IMR-90 (cell line): ENCODE measurements around the gene PAK6. TPM values are rescaled to one million over a fixed set of nuclear protein-coding genes. Genes with fewer than 3 reads are reported as not detected.

Experiments
- ATAC-seq: fragments of 200-7000 bp; cut with Tn5 transposase; 2 replicates; pipeline ENCODE4 v1.9.1; 2020; ENCODE audit warnings: low read depth, mild to moderate bottlenecking, moderate library complexity
- BruUV-seq: library from RNA; stranded (reverse); fragments of 400-500 nt; replicated peaks from 2 replicates; lab custom pipeline; 2021; lab: Mats Ljungman, UMichigan
- CTCF ChIA-PET: fragments of 300-600 bp; formaldehyde crosslinking; extraction: SDS; loops from one replicate; lab custom pipeline; 2021; ENCODE audit warnings: antibody characterized with exemption; lab: Yijun Ruan, JAX
- POLR2A ChIA-PET: fragments of 300-600 bp; sonication (Branson Sonifier 250); formaldehyde crosslinking; loops from one replicate; lab custom pipeline; 2022; ENCODE audit warnings: antibody characterized with exemption; ENCODE audit not compliant: unreplicated experiment; lab: Charles Lee
- DNase-seq: peaks from one replicate; pipeline ENCODE4 v3.0.0; 2013
- H2AFZ ChIP-seq: replicated peaks from 2 replicates; pipeline ENCODE3; 2013; ENCODE audit warnings: low read length, mild to moderate bottlenecking; ENCODE audit not compliant: poor library complexity
- H2AK5ac ChIP-seq: 2 replicates; pipeline ENCODE4 v1.6.1; 2013; ENCODE audit warnings: low read depth, low read length, inconsistent platforms
- H2AK9ac ChIP-seq: replicated peaks from 2 replicates; pipeline ENCODE3; 2013; ENCODE audit warnings: mild to moderate bottlenecking, low read depth, low read length, moderate library complexity; ENCODE audit not compliant: poor library complexity
- H2BK120ac ChIP-seq: 2 replicates; pipeline ENCODE4 v1.6.1; 2013; ENCODE audit warnings: low read depth, low read length, inconsistent platforms
- H2BK15ac ChIP-seq: 3 replicates; pipeline ENCODE4 v1.6.1; 2013; ENCODE audit warnings: low read depth, low read length, inconsistent platforms
- H2BK20ac ChIP-seq: 2 replicates; pipeline ENCODE4 v1.6.1; 2013; ENCODE audit warnings: low read depth, mild to moderate bottlenecking, inconsistent platforms, low read length, moderate library complexity
- H2BK5ac ChIP-seq: 2 replicates; pipeline ENCODE4 v1.6.1; 2013; ENCODE audit warnings: mild to moderate bottlenecking, low read depth, low read length, inconsistent platforms; ENCODE audit not compliant: poor library complexity, severe bottlenecking
- H3K14ac ChIP-seq: replicated peaks from 2 replicates; pipeline ENCODE4 v1.6.1; 2013; ENCODE audit warnings: low read depth, low read length, inconsistent platforms
- H3K18ac ChIP-seq: 2 replicates; pipeline ENCODE4 v1.6.1; 2013; ENCODE audit warnings: low read depth, low read length, control low read depth
- H3K23ac ChIP-seq: 2 replicates; pipeline ENCODE4 v1.6.1; 2013; ENCODE audit warnings: low read depth, low read length, inconsistent platforms
- H3K27ac ChIP-seq: 2 replicates; pipeline ENCODE4 v1.5.1; 2013; ENCODE audit warnings: mild to moderate bottlenecking, control low read depth, low read length; ENCODE audit not compliant: insufficient read depth
- H3K27me3 ChIP-seq: 2 replicates; pipeline ENCODE4 v1.6.1; 2013; ENCODE audit warnings: low read length; ENCODE audit not compliant: control insufficient read depth, insufficient read depth
- H3K36me3 ChIP-seq: 2 replicates; pipeline ENCODE4 v1.6.1; 2013; ENCODE audit warnings: low read length, mixed read lengths; ENCODE audit not compliant: control insufficient read depth, insufficient read depth
- H3K4ac ChIP-seq: 2 replicates; pipeline ENCODE4 v1.6.1; 2013; ENCODE audit warnings: low read depth, low read length, inconsistent platforms
- H3K4me1 ChIP-seq: 2 replicates; pipeline ENCODE4 v1.6.1; 2013; ENCODE audit warnings: low read length, mixed read lengths; ENCODE audit not compliant: control insufficient read depth, insufficient read depth
- H3K4me2 ChIP-seq: 2 replicates; pipeline ENCODE4 v1.6.1; 2013; ENCODE audit warnings: low read depth, mild to moderate bottlenecking, control low read depth, low read length, moderate library complexity
- H3K4me3 ChIP-seq: 2 replicates; pipeline ENCODE4 v1.5.1; 2013; ENCODE audit warnings: low read depth, mild to moderate bottlenecking, control low read depth, low read length, moderate library complexity; ENCODE audit not compliant: insufficient read depth
- H3K56ac ChIP-seq: 2 replicates; pipeline ENCODE4 v1.6.1; 2013; ENCODE audit warnings: low read length, inconsistent platforms; ENCODE audit not compliant: insufficient read depth; ENCODE audit errors: extremely low read depth
- H3K79me1 ChIP-seq, 2 experiments: 2 replicates each; pipeline ENCODE4 v1.6.1; 2013; ENCODE audit warnings: low read length in 2 of 2, inconsistent platforms in 1 of 2, low read depth in 1 of 2
- H3K9ac ChIP-seq: 2 replicates; pipeline ENCODE4 v1.6.1; 2013; ENCODE audit warnings: low read depth, low read length, control low read depth
- H3K9me1 ChIP-seq: 2 replicates; pipeline ENCODE4 v1.6.1; 2013; ENCODE audit warnings: low read length, inconsistent platforms; ENCODE audit not compliant: insufficient read depth
- H3K9me3 ChIP-seq: 2 replicates; pipeline ENCODE4 v1.6.1; 2013; ENCODE audit warnings: low read length; ENCODE audit not compliant: control insufficient read depth, insufficient read depth
- H4K20me1 ChIP-seq: 2 replicates; pipeline ENCODE4 v1.6.1; 2013; ENCODE audit warnings: low read length, inconsistent platforms; ENCODE audit not compliant: insufficient read depth
- H4K5ac ChIP-seq: 2 replicates; pipeline ENCODE4 v1.6.1; 2013; ENCODE audit warnings: mild to moderate bottlenecking, low read depth, low read length, control low read depth
- H4K8ac ChIP-seq, 2 experiments: 2 replicates each; pipeline ENCODE4 v1.6.1; 2013; ENCODE audit warnings: low read depth in 2 of 2, low read length in 2 of 2, control low read depth in 1 of 2, inconsistent platforms in 1 of 2
- H4K91ac ChIP-seq: 2 replicates; pipeline ENCODE4 v1.6.1; 2013; ENCODE audit warnings: low read depth, low read length, inconsistent platforms; ENCODE audit not compliant: insufficient read depth
- WGBS, 2 experiments: methylation state at CpG; one replicate each; pipeline versions ENCODE4 v1.1.5 to v1.1.7; 2013; ENCODE audit warnings: missing lambda C conversion rate in 2 of 2; ENCODE audit not compliant: insufficient read length in 1 of 2; ENCODE audit errors: extremely low coverage in 2 of 2; 5-methylcytosine and 5-hydroxymethylcytosine counted together
- dilution Hi-C: fragments of 300-500 bp; cut with HindIII; formaldehyde crosslinking; loops from one replicate; pipeline ENCODE4 v1.14.3; 2018; ENCODE audit warnings: low sequenced_read_pairs; ENCODE audit not compliant: unreplicated experiment
- in situ Hi-C: fragments of 300-500 bp; cut with MboI; formaldehyde crosslinking; loops from 3 replicates; pipeline ENCODE4 v1.14.3; 2019; ENCODE audit warnings: low sequenced_read_pairs, inconsistent platforms, mixed read lengths
- intact Hi-C: fragments of 100-400 bp; cut with micrococcal nuclease; formaldehyde crosslinking; loops from 2 replicates; pipeline ENCODE4 v1.10.0; 2022
- polyA plus RNA-seq, 3 experiments: library from polyadenylated mRNA; depleted of rRNA; stranded (reverse); fragments of >200 nt; gene quantifications; 2 replicates each; pipeline ENCODE4 v1.2.3, GENCODE V29; 2012; ENCODE audit warnings: low replicate concordance in 1 of 3
- total RNA-seq: library from RNA; depleted of rRNA; stranded (reverse); fragments of >200 nt; gene quantifications from 2 replicates; pipeline ENCODE4 v1.2.3, GENCODE V29; 2012
- TF ChIP-seq, protein P1 (sequence below): fragments of 150-350 bp; IDR thresholded peaks from 2 replicates; pipeline ENCODE4 v1.6.1; 2017; ENCODE audit warnings: mild to moderate bottlenecking, antibody characterized with exemption, low read length, low read depth
- TF ChIP-seq, protein P2 (sequence below): conservative IDR thresholded peaks from 2 replicates; pipeline ENCODE4 v1.5.1; 2012; ENCODE audit warnings: mild to moderate bottlenecking, low read depth, low read length, improper control_type of control experiment

Gene PAK6
- total and polyA plus RNA-seq, 2 of the 4 experiments (the other 2 are of a cell fraction) = 0.21 TPM; not detected in 1

DNA sequence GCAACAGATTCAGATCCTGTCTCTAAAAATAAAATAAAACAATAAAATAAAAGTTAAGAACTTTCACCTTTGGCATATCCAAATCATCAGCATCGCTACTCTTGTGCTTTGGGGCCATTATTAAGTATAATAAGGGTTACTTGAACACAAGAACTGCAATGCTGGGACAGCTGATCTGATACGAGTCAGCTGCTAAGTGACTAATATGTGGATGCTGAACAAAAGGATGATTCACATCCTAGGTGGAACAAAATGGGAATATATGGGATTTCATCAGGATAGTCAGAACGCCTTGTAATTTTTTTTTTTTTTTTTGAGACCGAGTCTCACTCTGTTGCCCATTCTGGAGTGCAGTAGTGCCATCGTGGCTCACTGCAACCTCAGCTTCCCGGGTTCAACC is 48.3 kb upstream of the PAK6 start:
- TF ChIP-seq, protein P1, sequence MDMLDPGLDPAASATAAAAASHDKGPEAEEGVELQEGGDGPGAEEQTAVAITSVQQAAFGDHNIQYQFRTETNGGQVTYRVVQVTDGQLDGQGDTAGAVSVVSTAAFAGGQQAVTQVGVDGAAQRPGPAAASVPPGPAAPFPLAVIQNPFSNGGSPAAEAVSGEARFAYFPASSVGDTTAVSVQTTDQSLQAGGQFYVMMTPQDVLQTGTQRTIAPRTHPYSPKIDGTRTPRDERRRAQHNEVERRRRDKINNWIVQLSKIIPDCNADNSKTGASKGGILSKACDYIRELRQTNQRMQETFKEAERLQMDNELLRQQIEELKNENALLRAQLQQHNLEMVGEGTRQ = peak; percentile 53; the same call in 1 of the 2 replicates
- TF ChIP-seq, protein P2, sequence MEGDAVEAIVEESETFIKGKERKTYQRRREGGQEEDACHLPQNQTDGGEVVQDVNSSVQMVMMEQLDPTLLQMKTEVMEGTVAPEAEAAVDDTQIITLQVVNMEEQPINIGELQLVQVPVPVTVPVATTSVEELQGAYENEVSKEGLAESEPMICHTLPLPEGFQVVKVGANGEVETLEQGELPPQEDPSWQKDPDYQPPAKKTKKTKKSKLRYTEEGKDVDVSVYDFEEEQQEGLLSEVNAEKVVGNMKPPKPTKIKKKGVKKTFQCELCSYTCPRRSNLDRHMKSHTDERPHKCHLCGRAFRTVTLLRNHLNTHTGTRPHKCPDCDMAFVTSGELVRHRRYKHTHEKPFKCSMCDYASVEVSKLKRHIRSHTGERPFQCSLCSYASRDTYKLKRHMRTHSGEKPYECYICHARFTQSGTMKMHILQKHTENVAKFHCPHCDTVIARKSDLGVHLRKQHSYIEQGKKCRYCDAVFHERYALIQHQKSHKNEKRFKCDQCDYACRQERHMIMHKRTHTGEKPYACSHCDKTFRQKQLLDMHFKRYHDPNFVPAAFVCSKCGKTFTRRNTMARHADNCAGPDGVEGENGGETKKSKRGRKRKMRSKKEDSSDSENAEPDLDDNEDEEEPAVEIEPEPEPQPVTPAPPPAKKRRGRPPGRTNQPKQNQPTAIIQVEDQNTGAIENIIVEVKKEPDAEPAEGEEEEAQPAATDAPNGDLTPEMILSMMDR = no peak
- ATAC-seq (no peak; the same call in 1 of the 2 replicates), DNase-seq (peak; percentile 83)
- ChIA-PET CTCF (no interaction called here), POLR2A (no interaction called here)
- Histone ChIP-seq H3K9me1 (no peaks in the 10 kb centered on the region), H2AK5ac (no peak overlapping the region), H2BK15ac (no peak overlapping the region), H2AFZ (no peak overlapping the region), H2AK9ac (no peak overlapping the region), H3K4me2 (no peak overlapping the region), H3K14ac (peak overlapping the region; percentile 0; the same call in 1 of the 2 replicates), H3K36me3 (no peaks in the 10 kb centered on the region), H4K8ac (peak overlapping the region in 1 of 2 experiments; percentile 22; a peak in 1 of 4 replicates), H2BK20ac (peak overlapping the region; percentile 39; the same call in 1 of the 2 replicates), H3K4me1 (0 out of 2 replicates have a peak, but pooled peaks cover 4% of the 10 kb centered on the region), H3K27ac (no peak overlapping the region), H3K9ac (no peak overlapping the region), H4K91ac (no peak overlapping the region), H4K5ac (0 out of 2 replicates have a peak overlapping the region, but pooled peaks have one; percentile 47), H2BK120ac (no peak overlapping the region), H3K27me3 (no peaks in the 10 kb centered on the region), H3K18ac (no peak overlapping the region), H3K9me3 (no peaks in the 10 kb centered on the region), H3K79me1 (peaks cover 15 to 46% of the 10 kb centered on the region in 2 experiments), H4K20me1 (no peaks in the 10 kb centered on the region), H3K56ac (no peak overlapping the region), H3K4ac (no peak overlapping the region), H3K23ac (no peak overlapping the region), H2BK5ac (no peak overlapping the region), H3K4me3 (no peak overlapping the region)
- intact Hi-C loops = no loop called here
- BruUV-seq = no TSS peak
- dilution Hi-C loops = no loop called here
- WGBS, 2 experiments = no CpG with 5 or more reads among the region's 6 CpGs
- in situ Hi-C loops = no loop called here
